DND-41 (cell line): ENCODE measurements around the gene TXNDC5.

Source experiments
- ATAC-seq: fragments of 200-7000 bp; cut with Tn5 transposase; 3 replicates; pipeline ENCODE4 v1.9.1; 2021; ENCODE audit warnings: low read depth; ENCODE audit not compliant: insufficient read depth
- DNase-seq: peaks from one replicate; pipeline ENCODE4 v3.0.0-alpha.2; 2020
- H2AFZ ChIP-seq: 2 replicates; pipeline ENCODE4 v1.6.0; 2012; ENCODE audit warnings: low read depth, low read length
- H3K27ac ChIP-seq: 2 replicates; pipeline ENCODE4 v1.5.1; 2012; ENCODE audit warnings: low read length, inconsistent platforms
- H3K27me3 ChIP-seq: fragments of 200-600 bp; sonication (generic); 2 replicates; pipeline ENCODE4 v1.6.0; 2012; ENCODE audit warnings: low read length, mild to moderate bottlenecking, inconsistent platforms; ENCODE audit not compliant: insufficient read depth, poor library complexity
- H3K36me3 ChIP-seq: 2 replicates; pipeline ENCODE4 v1.5.1; 2012; ENCODE audit warnings: low read length, inconsistent platforms; ENCODE audit not compliant: insufficient read depth
- H3K4me1 ChIP-seq: 2 replicates; pipeline ENCODE4 v1.5.1; 2012; ENCODE audit warnings: mild to moderate bottlenecking, low read length; ENCODE audit not compliant: insufficient read depth
- H3K4me2 ChIP-seq: 2 replicates; pipeline ENCODE4 v1.6.0; 2012; ENCODE audit warnings: mild to moderate bottlenecking, moderate library complexity, low read length, inconsistent platforms; ENCODE audit not compliant: insufficient read depth
- H3K4me3 ChIP-seq, 2 experiments: fragments of 200-600 bp in 1 of 2; shearing (Covaris generic) in 1 of 2; 2 replicates each; pipeline ENCODE4 v1.5.1; 2012 to 2016; ENCODE audit warnings: inconsistent platforms in 2 of 2, low read length in 2 of 2, mild to moderate bottlenecking in 2 of 2, low read depth in 1 of 2, moderate library complexity in 1 of 2
- H3K79me2 ChIP-seq: 2 replicates; pipeline ENCODE4 v1.6.0; 2012; ENCODE audit warnings: low read length, inconsistent platforms; ENCODE audit not compliant: insufficient read depth
- H3K9ac ChIP-seq: 2 replicates; pipeline ENCODE4 v1.6.0; 2012; ENCODE audit warnings: low read depth, mild to moderate bottlenecking, inconsistent platforms, low read length, moderate library complexity
- H3K9me3 ChIP-seq: 2 replicates; pipeline ENCODE4 v1.5.1; 2012; ENCODE audit warnings: low read length, moderate library complexity, mild to moderate bottlenecking, inconsistent platforms; ENCODE audit not compliant: insufficient read depth, severe bottlenecking
- H4K20me1 ChIP-seq: 2 replicates; pipeline ENCODE4 v1.6.0; 2012; ENCODE audit warnings: low read length; ENCODE audit not compliant: insufficient read depth
- CTCF ChIP-seq: IDR thresholded peaks from 2 replicates; pipeline ENCODE4 v1.5.1; 2012; ENCODE audit warnings: borderline replicate concordance, low read length, moderate library complexity, mild to moderate bottlenecking; ENCODE audit not compliant: poor library complexity, severe bottlenecking; ENCODE audit errors: extremely low read depth
- EZH2 ChIP-seq: IDR thresholded peaks from 3 replicates; pipeline ENCODE4 v1.6.1; 2012; ENCODE audit warnings: borderline replicate concordance, low read depth, mild to moderate bottlenecking, moderate library complexity, low read length, inconsistent platforms; ENCODE audit not compliant: severe bottlenecking

Gene TXNDC5

DNA sequence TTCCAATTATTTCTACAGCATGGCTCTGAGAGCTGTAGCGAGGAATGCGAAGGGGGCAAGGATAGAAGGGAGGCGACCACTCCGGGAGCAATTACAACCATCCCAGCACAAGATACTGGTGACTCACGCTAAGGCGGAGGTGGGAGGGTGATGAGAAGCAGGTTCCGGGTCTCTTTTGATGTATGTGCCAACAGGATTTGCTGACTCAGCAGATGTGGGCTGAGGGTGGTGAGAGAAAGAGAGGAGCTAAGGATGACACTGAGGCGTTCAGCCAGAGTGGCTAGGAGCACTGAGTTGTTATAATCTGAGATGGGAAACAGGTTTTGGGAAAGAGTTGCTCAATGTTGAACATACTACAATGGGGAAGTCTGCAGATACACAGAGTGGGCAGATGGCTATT, 9.3 kb upstream of the TXNDC5 start:
- no peaks in the 10 kb centered on the region for H3K79me2 ChIP-seq
- DNase-seq: no peak
- no peak overlapping the region for H3K4me2 ChIP-seq

GRCh38 chr6:7918403-7918802, 7.8 kb upstream of the TXNDC5 start:
- H2AFZ ChIP-seq: no peak overlapping the region

More for the DNA sequence above, 9.3 kb upstream of the TXNDC5 start:
- H3K27ac ChIP-seq: no peak overlapping the region
- no peak overlapping the region for H2AFZ ChIP-seq
- TF ChIP-seq EZH2: no peak
- TF ChIP-seq CTCF: no peak
- ATAC-seq: no peak
- no peaks in the 10 kb centered on the region for H3K36me3 ChIP-seq
- H3K27me3 ChIP-seq: no peaks in the 10 kb centered on the region
- no peaks in the 10 kb centered on the region for H3K4me1 ChIP-seq
- no peaks in the 10 kb centered on the region for H3K9me3 ChIP-seq
- H3K9ac ChIP-seq: no peak overlapping the region
- H3K4me3 ChIP-seq: no peak overlapping the region
- H4K20me1 ChIP-seq: no peaks in the 10 kb centered on the region

GRCh38 chr6:7917729-7918128, 7.1 kb upstream of the TXNDC5 start:
- H3K4me2 ChIP-seq: no peak overlapping the region
- no peaks in the 10 kb centered on the region for H3K9me3 ChIP-seq
- H3K79me2 ChIP-seq: no peaks in the 10 kb centered on the region
- no peaks in the 10 kb centered on the region for H4K20me1 ChIP-seq
- H3K9ac ChIP-seq: no peak overlapping the region
- DNase-seq (no peak), ATAC-seq (no peak)
- TF ChIP-seq CTCF: no peak
- no peak for TF ChIP-seq EZH2
- no peak overlapping the region for H3K27ac ChIP-seq
- no peaks in the 10 kb centered on the region for H3K4me1 ChIP-seq
- no peaks in the 10 kb centered on the region for H3K27me3 ChIP-seq
- no peak overlapping the region for H2AFZ ChIP-seq
- no peaks in the 10 kb centered on the region for H3K36me3 ChIP-seq
- no peak overlapping the region for H3K4me3 ChIP-seq

More at GRCh38 chr6:7918403-7918802, 7.8 kb upstream of the TXNDC5 start:
- H3K9ac ChIP-seq: no peak overlapping the region
- H3K4me3 ChIP-seq: no peak overlapping the region
- TF ChIP-seq CTCF: no peak
- no peak overlapping the region for H3K4me2 ChIP-seq
- DNase-seq (no peak), ATAC-seq (no peak)
- H3K36me3 ChIP-seq: no peaks in the 10 kb centered on the region
- H3K9me3 ChIP-seq: no peaks in the 10 kb centered on the region
- H3K27ac ChIP-seq: no peak overlapping the region
- no peaks in the 10 kb centered on the region for H3K4me1 ChIP-seq
- H3K27me3 ChIP-seq: no peaks in the 10 kb centered on the region
- H3K79me2 ChIP-seq: no peaks in the 10 kb centered on the region
- H4K20me1 ChIP-seq: no peaks in the 10 kb centered on the region

- no peaks in the 10 kb centered on the region for H3K36me3 ChIP-seq
- no peaks in the 10 kb centered on the region for H3K27me3 ChIP-seq
- no peaks in the 10 kb centered on the region for H3K4me1 ChIP-seq
- no peak for ATAC-seq
- no peaks in the 10 kb centered on the region for H3K9me3 ChIP-seq
- DNase-seq: no peak
- no peak overlapping the region for H3K9ac ChIP-seq
- no peaks in the 10 kb centered on the region for H3K79me2 ChIP-seq
- no peak overlapping the region for H2AFZ ChIP-seq
- no peak for TF ChIP-seq EZH2
- TF ChIP-seq CTCF: no peak
- H3K4me3 ChIP-seq: no peak overlapping the region
- H4K20me1 ChIP-seq: no peaks in the 10 kb centered on the region
- no peak overlapping the region for H3K27ac ChIP-seq
- no peak overlapping the region for H3K4me2 ChIP-seq
These were observed 6.4 kb upstream of the TXNDC5 start for GRCh38 chr6:7916959-7917358.
